ENCODE results near the gene DIAPH2.

The DIAPH2 gene

GRCh38 chrX:97416461-97416860, 731.8 kb downstream of the DIAPH2 start:
- in situ Hi-C loops (cut with MboI; ENCODE audit: low sequenced_read_pairs) = no loop called here

- in situ Hi-C loops (cut with MboI; ENCODE audit: low sequenced_read_pairs) = no loop called here
Measured at GRCh38 chrX:97429101-97429500, 744.5 kb downstream of the DIAPH2 start.

GRCh38 chrX:97431281-97431680, 746.6 kb downstream of the DIAPH2 start:
- in situ Hi-C loops (cut with MboI; ENCODE audit: low sequenced_read_pairs) = no loop called here

- in situ Hi-C loops (cut with MboI; ENCODE audit: low sequenced_read_pairs) = no loop called here
Measured at GRCh38 chrX:97446298-97446882, 761.7 kb downstream of the DIAPH2 start.

- in situ Hi-C loops (cut with MboI; ENCODE audit: low sequenced_read_pairs) = no loop called here
Measured at GRCh38 chrX:97447306-97447705, 762.7 kb downstream of the DIAPH2 start.

GRCh38 chrX:97452283-97452682, 767.6 kb downstream of the DIAPH2 start:
- in situ Hi-C loops (cut with MboI; ENCODE audit: low sequenced_read_pairs) = no loop called here

- in situ Hi-C loops (cut with MboI; ENCODE audit: low sequenced_read_pairs) = no loop called here
Measured at GRCh38 chrX:97461763-97462162, 777.1 kb downstream of the DIAPH2 start.

- in situ Hi-C loops (cut with MboI; ENCODE audit: low sequenced_read_pairs) = no loop called here
Measured at GRCh38 chrX:97471071-97471470, 786.4 kb downstream of the DIAPH2 start.

- in situ Hi-C loops (cut with MboI; ENCODE audit: low sequenced_read_pairs) = no loop called here
Measured at GRCh38 chrX:97474933-97475332, 790.3 kb downstream of the DIAPH2 start.

GRCh38 chrX:97479106-97479890, 794.7 kb downstream of the DIAPH2 start:
- in situ Hi-C loops (cut with MboI; ENCODE audit: low sequenced_read_pairs) = no loop called here

GRCh38 chrX:97481228-97481627, 796.6 kb downstream of the DIAPH2 start:
- in situ Hi-C loops (cut with MboI; ENCODE audit: low sequenced_read_pairs) = no loop called here

- in situ Hi-C loops (cut with MboI; ENCODE audit: low sequenced_read_pairs) = no loop called here
Measured at GRCh38 chrX:97482666-97483300, 798.1 kb downstream of the DIAPH2 start.

GRCh38 chrX:97490656-97491055, 806.0 kb downstream of the DIAPH2 start:
- in situ Hi-C loops (cut with MboI; ENCODE audit: low sequenced_read_pairs) = no loop called here

- in situ Hi-C loops (cut with MboI; ENCODE audit: low sequenced_read_pairs) = no loop called here
Measured at GRCh38 chrX:97494756-97495372, 810.2 kb downstream of the DIAPH2 start.

GRCh38 chrX:97498093-97498492, 813.5 kb downstream of the DIAPH2 start:
- in situ Hi-C loops (cut with MboI; ENCODE audit: low sequenced_read_pairs) = no loop called here

- in situ Hi-C loops (cut with MboI; ENCODE audit: low sequenced_read_pairs) = no loop called here
Measured at GRCh38 chrX:97504431-97504830, 819.8 kb downstream of the DIAPH2 start.

GRCh38 chrX:97517763-97518162, 833.1 kb downstream of the DIAPH2 start:
- in situ Hi-C loops (cut with MboI; ENCODE audit: low sequenced_read_pairs) = no loop called here

- in situ Hi-C loops (cut with MboI; ENCODE audit: low sequenced_read_pairs) = no loop called here
Measured at GRCh38 chrX:97522307-97522706, 837.7 kb downstream of the DIAPH2 start.

GRCh38 chrX:97524340-97524739, 839.7 kb downstream of the DIAPH2 start:
- in situ Hi-C loops (cut with MboI; ENCODE audit: low sequenced_read_pairs) = no loop called here

- in situ Hi-C loops (cut with MboI; ENCODE audit: low sequenced_read_pairs) = no loop called here
Measured at GRCh38 chrX:97524997-97525396, 840.4 kb downstream of the DIAPH2 start.

GRCh38 chrX:97525981-97526380, 841.3 kb downstream of the DIAPH2 start:
- in situ Hi-C loops (cut with MboI; ENCODE audit: low sequenced_read_pairs) = no loop called here

GRCh38 chrX:97527725-97528124, 843.1 kb downstream of the DIAPH2 start:
- in situ Hi-C loops (cut with MboI; ENCODE audit: low sequenced_read_pairs) = no loop called here
